SKM-1 (cell line): Measurements from ENCODE around the gene CAPG.

Experiments used
- DNase-seq: peaks from one replicate; lab custom pipeline; 2025; ENCODE audit not compliant: unreplicated experiment; lab: John Stamatoyannopoulos, UW

CAPG gene

GRCh38 chr2:85439025-85439472, 28.9 kb upstream of the CAPG start:
- no peak for DNase-seq

GRCh38 chr2:85438201-85439024, 28.2 kb upstream of the CAPG start:
- no peak for DNase-seq

- no peak for DNase-seq
These were observed 27.5 kb upstream of the CAPG start for GRCh38 chr2:85437488-85438200.

- DNase-seq = no peak
These were observed 26.8 kb upstream of the CAPG start for GRCh38 chr2:85436836-85437487.

GRCh38 chr2:85435981-85436835, 26.0 kb upstream of the CAPG start:
- DNase-seq = no peak

GRCh38 chr2:85435220-85435958, 25.2 kb upstream of the CAPG start:
- no peak for DNase-seq

- DNase-seq = no peak
These were observed 24.5 kb upstream of the CAPG start for GRCh38 chr2:85434696-85435095.

GRCh38 chr2:85433511-85434089, 23.4 kb upstream of the CAPG start:
- DNase-seq = no peak

- no peak for DNase-seq
These were observed 21.5 kb upstream of the CAPG start for GRCh38 chr2:85431570-85432205.

- DNase-seq = no peak
These were observed 20.8 kb upstream of the CAPG start for GRCh38 chr2:85430752-85431569.

GRCh38 chr2:85429924-85430289, 19.7 kb upstream of the CAPG start:
- no peak for DNase-seq

GRCh38 chr2:85429213-85429923, 19.2 kb upstream of the CAPG start:
- DNase-seq = no peak

- peak; percentile 80 for DNase-seq
These were observed 18.2 kb upstream of the CAPG start for GRCh38 chr2:85428343-85428881.

- DNase-seq = no peak
These were observed 17.2 kb upstream of the CAPG start for GRCh38 chr2:85427300-85427835.

GRCh38 chr2:85425588-85425987, 15.4 kb upstream of the CAPG start:
- DNase-seq = no peak

- no peak for DNase-seq
These were observed 13.4 kb upstream of the CAPG start for GRCh38 chr2:85423525-85423924.

GRCh38 chr2:85422072-85422457, 11.9 kb upstream of the CAPG start:
- DNase-seq = no peak
